Skeletal muscle cell (primary cell): Measurements from ENCODE around the gene CNPPD1.

Experiments
- DNase-seq: peaks from one replicate; pipeline ENCODE4 v3.0.0-alpha.2; 2010; ENCODE audit warnings: low read depth
- H3K4me3 ChIP-seq: 2 replicates; pipeline ENCODE4 v1.5.1; 2011; ENCODE audit warnings: low read depth, mild to moderate bottlenecking, control low read depth, low read length, moderate library complexity

Gene CNPPD1

GRCh38 chr2:219176818-219177551 lies at the start of gene CNPPD1:
Gene CNPPD1, minus strand, starts transcription at chr2:219176925. Its CDS starts 97 bp downstream, at chr2:219176828.
- peak within 1 kb of the TSS; percentile 82 for H3K4me3 ChIP-seq
- no peak for DNase-seq

- H3K4me3 ChIP-seq, result no peak overlapping the region
- no peak for DNase-seq
Observed at GRCh38 chr2:219225350-219225749, 48.6 kb upstream of the CNPPD1 start.

GRCh38 chr2:219223831-219224610 lies 47.3 kb upstream of the CNPPD1 start:
- no peak for DNase-seq

GRCh38 chr2:219221957-219222518 lies 45.3 kb upstream of the CNPPD1 start:
- no peak overlapping the region for H3K4me3 ChIP-seq
- no peak for DNase-seq

More at GRCh38 chr2:219223831-219224610, 47.3 kb upstream of the CNPPD1 start:
- no peak overlapping the region for H3K4me3 ChIP-seq

- no peak overlapping the region for H3K4me3 ChIP-seq
- no peak for DNase-seq
Observed at GRCh38 chr2:219220652-219221402, 44.1 kb upstream of the CNPPD1 start.

GRCh38 chr2:219219784-219220532 lies 43.2 kb upstream of the CNPPD1 start:
- H3K4me3 ChIP-seq, result no peak overlapping the region

GRCh38 chr2:219218732-219219701 lies 42.3 kb upstream of the CNPPD1 start, which contains the start of gene ABCB6:
Gene ABCB6, minus strand, starts transcription at chr2:219218958. Its CDS starts 285 bp downstream, at chr2:219218673.
- H3K4me3 ChIP-seq, result peak within 1 kb of the TSS; percentile 61

More at GRCh38 chr2:219219784-219220532, 43.2 kb upstream of the CNPPD1 start:
- no peak for DNase-seq

GRCh38 chr2:219218217-219218731 lies 41.5 kb upstream of the CNPPD1 start:
- H3K4me3 ChIP-seq, result peak overlapping the region; percentile 61
- DNase-seq, result peak; percentile 45

More at GRCh38 chr2:219218732-219219701, 42.3 kb upstream of the CNPPD1 start, which contains the start of gene ABCB6:
- peak; percentile 84 for DNase-seq

- no peak for DNase-seq
- no peak overlapping the region for H3K4me3 ChIP-seq
Observed at GRCh38 chr2:219216535-219216915, 39.8 kb upstream of the CNPPD1 start.

- no peak for DNase-seq
- no peak overlapping the region for H3K4me3 ChIP-seq
Observed at GRCh38 chr2:219215871-219216534, 39.3 kb upstream of the CNPPD1 start.

GRCh38 chr2:219214786-219215185 lies 38.1 kb upstream of the CNPPD1 start:
- no peak overlapping the region for H3K4me3 ChIP-seq
- DNase-seq, result no peak

GRCh38 chr2:219214141-219214540 lies 37.4 kb upstream of the CNPPD1 start:
- DNase-seq, result no peak
- no peak overlapping the region for H3K4me3 ChIP-seq

- no peak overlapping the region for H3K4me3 ChIP-seq
- no peak for DNase-seq
Observed at GRCh38 chr2:219213486-219214071, 36.9 kb upstream of the CNPPD1 start.

GRCh38 chr2:219213026-219213415 lies 36.3 kb upstream of the CNPPD1 start:
- DNase-seq, result no peak
- no peak overlapping the region for H3K4me3 ChIP-seq

- no peak overlapping the region for H3K4me3 ChIP-seq
- no peak for DNase-seq
Observed at GRCh38 chr2:219210886-219211362, 34.2 kb upstream of the CNPPD1 start.

GRCh38 chr2:219210196-219210885 lies 33.6 kb upstream of the CNPPD1 start:
- no peak for DNase-seq
- H3K4me3 ChIP-seq, result no peak overlapping the region
